ENCODE results near the gene RMRP. TPM values are rescaled to one million over a fixed set of nuclear protein-coding genes. Genes with fewer than 3 reads are reported as not detected.

The RMRP gene
- total RNA-seq, 1 donor: 88,726 TPM

DNA sequence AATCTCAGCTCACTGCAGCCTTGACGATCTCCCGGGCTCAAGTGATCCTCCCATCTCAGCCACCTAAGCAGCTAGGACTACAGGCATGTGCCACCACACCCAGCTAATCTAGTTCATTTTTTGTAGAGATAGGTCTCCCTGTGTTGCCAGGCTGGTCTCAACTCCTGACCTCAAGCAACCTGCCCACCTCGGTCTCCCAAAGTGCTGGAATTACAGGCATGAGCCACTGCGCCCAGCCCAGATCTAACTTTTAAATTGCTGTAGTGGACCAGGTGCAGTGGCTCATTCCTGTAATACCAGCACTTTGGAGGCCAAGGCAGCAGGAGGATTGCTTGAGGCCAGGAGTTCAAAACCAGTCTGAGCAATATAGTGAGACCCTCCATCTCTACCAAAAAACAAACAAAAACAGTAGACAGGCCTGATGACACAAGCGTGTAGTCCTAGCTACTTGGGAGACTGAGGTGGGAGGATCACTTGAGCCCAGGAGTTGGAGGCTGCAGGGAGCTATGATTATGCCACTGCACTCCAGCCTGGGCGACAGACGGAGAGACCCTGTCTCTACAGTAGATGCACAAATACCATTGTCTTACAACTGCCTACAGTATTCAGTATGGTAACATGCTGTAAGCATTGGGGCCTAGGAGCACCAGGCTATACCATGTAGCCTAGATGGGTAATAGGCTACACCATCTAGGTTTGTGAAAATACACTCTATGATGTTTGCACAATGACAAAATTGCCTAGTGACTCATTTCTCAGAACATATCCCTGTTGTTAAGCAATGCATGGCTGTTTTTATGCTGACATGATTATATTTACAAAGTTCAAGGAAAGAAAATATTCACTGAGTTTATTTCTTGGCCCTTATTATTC, 5.6 kb downstream of the RMRP start:
- H3K36me3 ChIP-seq (ENCODE audit: insufficient read depth, low read length): no peaks in the 10 kb centered on the region
- H3K4me3 ChIP-seq (ENCODE audit: insufficient read depth, low read length): no peak overlapping the region
- DNase-seq (ENCODE audit: insufficient read length, low spot score, missing footprints): no peak
- H3K9me3 ChIP-seq (ENCODE audit: low read depth, low read length): no peaks in the 10 kb centered on the region
- TF ChIP-seq, protein P1, sequence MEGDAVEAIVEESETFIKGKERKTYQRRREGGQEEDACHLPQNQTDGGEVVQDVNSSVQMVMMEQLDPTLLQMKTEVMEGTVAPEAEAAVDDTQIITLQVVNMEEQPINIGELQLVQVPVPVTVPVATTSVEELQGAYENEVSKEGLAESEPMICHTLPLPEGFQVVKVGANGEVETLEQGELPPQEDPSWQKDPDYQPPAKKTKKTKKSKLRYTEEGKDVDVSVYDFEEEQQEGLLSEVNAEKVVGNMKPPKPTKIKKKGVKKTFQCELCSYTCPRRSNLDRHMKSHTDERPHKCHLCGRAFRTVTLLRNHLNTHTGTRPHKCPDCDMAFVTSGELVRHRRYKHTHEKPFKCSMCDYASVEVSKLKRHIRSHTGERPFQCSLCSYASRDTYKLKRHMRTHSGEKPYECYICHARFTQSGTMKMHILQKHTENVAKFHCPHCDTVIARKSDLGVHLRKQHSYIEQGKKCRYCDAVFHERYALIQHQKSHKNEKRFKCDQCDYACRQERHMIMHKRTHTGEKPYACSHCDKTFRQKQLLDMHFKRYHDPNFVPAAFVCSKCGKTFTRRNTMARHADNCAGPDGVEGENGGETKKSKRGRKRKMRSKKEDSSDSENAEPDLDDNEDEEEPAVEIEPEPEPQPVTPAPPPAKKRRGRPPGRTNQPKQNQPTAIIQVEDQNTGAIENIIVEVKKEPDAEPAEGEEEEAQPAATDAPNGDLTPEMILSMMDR (IDR thresholded peaks at IDR 0.05; ENCODE audit: extremely low read depth, low read depth, low read length): no peak
- H3K27me3 ChIP-seq (ENCODE audit: insufficient read depth, low read length): no peaks in the 10 kb centered on the region
- H3K4me1 ChIP-seq (ENCODE audit: insufficient read depth, low read length): peaks cover 49% of the 10 kb centered on the region
- no peaks in the 10 kb centered on the region for H4K20me1 ChIP-seq (ENCODE audit: insufficient read depth, low read length)
- no peak overlapping the region for H2AFZ ChIP-seq (ENCODE audit: low read length)
- H3K4me2 ChIP-seq (ENCODE audit: insufficient read depth, low read length): no peak overlapping the region
- H3K27ac ChIP-seq (ENCODE audit: low read depth, low read length): peak overlapping the region; percentile 76
- H3K79me2 ChIP-seq (ENCODE audit: insufficient read depth, low read length): no peaks in the 10 kb centered on the region

DNA sequence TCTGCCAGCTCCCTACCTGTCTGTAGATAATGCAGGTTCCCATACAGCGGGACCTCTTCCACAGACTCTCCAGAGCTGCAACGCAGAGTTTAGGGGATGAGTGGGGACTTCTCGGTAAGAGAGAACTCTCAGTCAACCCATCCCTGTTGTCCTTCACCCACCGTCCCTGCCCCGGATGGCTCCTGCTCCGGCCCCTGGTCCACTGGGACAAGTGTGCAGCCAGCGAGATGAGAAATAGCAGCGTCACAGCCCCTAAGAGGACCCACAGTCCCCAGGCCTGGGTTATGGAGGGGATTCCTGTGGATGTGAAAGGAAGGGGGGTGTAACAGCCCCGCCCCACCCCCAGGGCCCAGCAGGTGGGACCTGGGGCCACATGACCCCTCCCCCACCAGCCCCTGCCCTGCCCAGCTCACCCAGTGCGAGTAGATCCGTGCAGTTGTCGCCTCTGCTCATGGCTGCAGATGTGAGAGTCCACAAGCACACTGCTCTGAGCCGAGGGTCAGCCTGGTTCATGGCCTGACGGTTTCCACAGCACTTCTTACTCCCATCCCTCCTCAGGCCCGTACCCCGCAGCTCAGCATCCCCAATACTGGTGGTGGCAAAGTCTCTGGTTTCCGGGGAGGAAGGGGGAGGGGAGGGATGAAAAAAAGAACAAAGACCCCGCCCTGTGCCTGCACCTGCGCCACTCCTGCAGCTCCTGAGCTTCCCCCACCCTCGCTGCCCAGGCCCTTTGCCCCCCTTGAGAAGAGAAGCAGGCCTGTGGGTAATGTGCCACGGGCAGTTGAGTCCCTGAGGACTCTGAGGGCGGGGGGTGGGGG, 7.3 kb downstream of the RMRP start, which contains the start of gene SIT1:
SIT1 (minus strand) TSS at position 591 of the 818 bp plus-strand sequence; CDS start at position 513, 78 bp downstream.
- Histone ChIP-seq H3K27ac (ENCODE audit: low read depth, low read length) (peak within 1 kb of the TSS; percentile 76), H3K4me1 (ENCODE audit: insufficient read depth, low read length) (peaks cover 56% of the 10 kb centered on the region), H2AFZ (ENCODE audit: low read length) (peak within 1 kb of the TSS; percentile 81), H4K20me1 (ENCODE audit: insufficient read depth, low read length) (no peaks in the 10 kb centered on the region), H3K36me3 (ENCODE audit: insufficient read depth, low read length) (no peaks in the 10 kb centered on the region), H3K79me2 (ENCODE audit: insufficient read depth, low read length) (no peaks in the 10 kb centered on the region), H3K27me3 (ENCODE audit: insufficient read depth, low read length) (no peaks in the 10 kb centered on the region), H3K9me3 (ENCODE audit: low read depth, low read length) (no peaks in the 10 kb centered on the region), H3K4me2 (ENCODE audit: insufficient read depth, low read length) (no peak within 1 kb of the TSS), H3K4me3 (ENCODE audit: insufficient read depth, low read length) (no peak within 1 kb of the TSS)
- TF ChIP-seq, protein P1 (IDR thresholded peaks at IDR 0.05; ENCODE audit: extremely low read depth, low read depth, low read length): no peak
- no peak for DNase-seq (ENCODE audit: insufficient read length, low spot score, missing footprints)

DNA sequence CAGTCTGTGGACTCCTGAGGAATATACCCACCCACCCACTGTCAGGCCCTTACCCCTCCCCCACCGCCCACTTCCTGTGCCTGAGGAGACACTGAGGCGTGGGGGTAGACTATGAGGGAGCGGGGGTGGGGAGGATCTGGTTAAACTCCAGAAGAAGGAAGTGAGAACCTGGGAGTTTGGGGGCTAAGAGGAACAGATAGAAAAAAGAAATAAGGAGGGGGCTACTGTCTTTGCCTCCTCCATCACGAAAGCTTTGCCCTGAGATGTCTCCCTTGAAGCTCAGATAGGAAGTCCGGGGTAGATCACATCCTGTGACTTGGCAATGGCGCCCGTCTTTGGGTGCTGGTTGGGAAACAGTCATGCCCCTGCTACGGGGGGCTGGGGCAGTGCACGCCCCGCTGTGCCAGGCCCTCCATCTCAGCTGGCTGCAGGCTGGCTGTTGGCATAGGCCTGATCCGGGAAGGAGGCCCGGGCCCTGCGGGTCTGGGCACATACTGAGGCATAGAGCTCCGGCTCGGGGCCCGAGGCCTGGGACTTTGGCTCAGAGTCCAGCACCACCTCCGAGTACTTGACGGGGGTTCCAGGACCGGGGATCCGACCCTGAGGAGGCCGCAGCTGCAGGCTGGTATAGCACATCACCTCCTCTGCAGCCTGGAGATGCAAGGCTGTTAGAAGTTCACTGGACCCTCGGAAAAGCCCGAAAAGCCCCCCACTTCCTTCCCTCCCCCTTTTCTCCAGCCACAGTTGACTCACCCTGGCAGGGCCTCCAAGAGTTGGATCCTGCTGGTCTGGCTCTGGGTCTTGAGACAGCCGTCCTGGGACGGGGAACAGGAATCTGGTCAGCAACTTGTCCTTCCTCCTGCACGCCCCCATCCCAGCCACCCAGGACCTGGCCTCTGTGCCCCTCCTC, 8.1 kb downstream of the RMRP start:
- Histone ChIP-seq H3K9me3 (ENCODE audit: low read depth, low read length) (no peaks in the 10 kb centered on the region), H3K4me2 (ENCODE audit: insufficient read depth, low read length) (no peak overlapping the region), H3K4me3 (ENCODE audit: insufficient read depth, low read length) (no peak overlapping the region), H3K27me3 (ENCODE audit: insufficient read depth, low read length) (no peaks in the 10 kb centered on the region), H3K36me3 (ENCODE audit: insufficient read depth, low read length) (no peaks in the 10 kb centered on the region), H3K4me1 (ENCODE audit: insufficient read depth, low read length) (peaks cover 61% of the 10 kb centered on the region), H4K20me1 (ENCODE audit: insufficient read depth, low read length) (no peaks in the 10 kb centered on the region), H2AFZ (ENCODE audit: low read length) (peak overlapping the region; percentile 81), H3K79me2 (ENCODE audit: insufficient read depth, low read length) (no peaks in the 10 kb centered on the region), H3K27ac (ENCODE audit: low read depth, low read length) (peak overlapping the region; percentile 69)
- TF ChIP-seq, protein P1 (IDR thresholded peaks at IDR 0.05; ENCODE audit: extremely low read depth, low read depth, low read length): no peak
- DNase-seq (ENCODE audit: insufficient read length, low spot score, missing footprints): peak; percentile 83

Data from osteoblast (primary cell).